LNCAP (cell line): Measurements from ENCODE around the gene CBX2.
A peak's percentile ranks its signal among the peaks of the same experiment; 100 is the strongest.

Experiments
- CTCF ChIP-seq: fragments of 450-650 bp; IDR thresholded peaks from 2 replicates; pipeline ENCODE4 v1.5.1; 2017; ENCODE audit warnings: mild to moderate bottlenecking

Gene CBX2

DNA sequence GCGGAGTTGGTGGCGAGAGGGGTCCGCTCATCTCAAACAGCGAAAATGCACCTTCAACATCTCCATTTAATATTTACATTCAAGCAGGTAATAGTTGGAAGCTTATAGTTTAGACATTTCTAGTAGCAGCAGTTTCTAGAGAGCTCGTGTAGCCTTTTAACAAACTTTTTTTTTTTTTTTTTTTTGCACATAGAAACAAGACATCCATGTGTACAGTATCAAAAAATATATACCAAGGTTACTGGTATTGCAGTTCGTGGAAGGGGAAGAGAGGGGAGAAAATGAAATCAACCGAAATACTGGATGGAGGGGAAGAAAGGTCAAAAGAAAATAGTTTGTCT, 55.1 kb downstream of the CBX2 start:
- TF ChIP-seq CTCF: no peak

DNA sequence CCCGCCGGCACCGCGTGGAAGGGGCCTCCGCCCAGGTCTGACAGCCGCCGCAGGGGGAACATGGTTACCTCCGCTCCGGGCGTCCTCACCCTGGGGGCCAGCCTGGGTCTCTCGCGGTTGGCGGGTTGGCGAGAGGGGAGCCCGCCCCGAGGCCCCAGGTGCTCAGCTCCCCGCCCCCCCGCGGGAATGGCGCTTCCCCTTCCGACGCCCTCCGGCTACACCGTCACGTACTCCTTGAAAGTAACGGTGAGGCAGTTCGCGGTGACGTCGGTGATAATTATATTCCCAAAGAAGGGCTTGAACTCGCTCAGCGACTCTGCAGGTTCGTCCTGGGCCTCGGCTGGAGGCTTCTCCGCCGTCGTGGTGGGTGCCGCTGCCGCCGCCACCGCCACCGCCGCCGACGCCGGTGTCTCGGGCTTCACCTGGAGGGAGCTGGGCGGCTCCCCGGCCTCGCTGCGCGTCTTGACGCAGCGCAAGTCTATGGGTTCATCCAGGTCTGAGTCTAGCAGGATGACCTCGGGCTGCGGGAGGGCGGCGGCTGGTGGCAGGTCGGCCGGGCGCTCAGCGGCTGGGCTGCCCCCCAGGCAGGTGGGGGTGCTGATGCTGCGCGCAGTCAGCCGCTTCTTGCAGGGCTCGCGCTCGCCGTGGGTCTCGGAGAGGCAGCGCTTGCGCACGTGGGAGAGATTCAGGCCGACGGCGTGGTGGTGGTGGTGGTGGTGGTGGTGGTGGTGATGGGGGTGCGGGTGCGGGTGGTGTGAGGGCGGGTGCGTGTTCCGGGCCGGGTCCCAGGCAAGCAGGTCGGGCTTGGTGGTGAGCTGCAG, 56.0 kb downstream of the CBX2 start:
- no peak for TF ChIP-seq CTCF

DNA sequence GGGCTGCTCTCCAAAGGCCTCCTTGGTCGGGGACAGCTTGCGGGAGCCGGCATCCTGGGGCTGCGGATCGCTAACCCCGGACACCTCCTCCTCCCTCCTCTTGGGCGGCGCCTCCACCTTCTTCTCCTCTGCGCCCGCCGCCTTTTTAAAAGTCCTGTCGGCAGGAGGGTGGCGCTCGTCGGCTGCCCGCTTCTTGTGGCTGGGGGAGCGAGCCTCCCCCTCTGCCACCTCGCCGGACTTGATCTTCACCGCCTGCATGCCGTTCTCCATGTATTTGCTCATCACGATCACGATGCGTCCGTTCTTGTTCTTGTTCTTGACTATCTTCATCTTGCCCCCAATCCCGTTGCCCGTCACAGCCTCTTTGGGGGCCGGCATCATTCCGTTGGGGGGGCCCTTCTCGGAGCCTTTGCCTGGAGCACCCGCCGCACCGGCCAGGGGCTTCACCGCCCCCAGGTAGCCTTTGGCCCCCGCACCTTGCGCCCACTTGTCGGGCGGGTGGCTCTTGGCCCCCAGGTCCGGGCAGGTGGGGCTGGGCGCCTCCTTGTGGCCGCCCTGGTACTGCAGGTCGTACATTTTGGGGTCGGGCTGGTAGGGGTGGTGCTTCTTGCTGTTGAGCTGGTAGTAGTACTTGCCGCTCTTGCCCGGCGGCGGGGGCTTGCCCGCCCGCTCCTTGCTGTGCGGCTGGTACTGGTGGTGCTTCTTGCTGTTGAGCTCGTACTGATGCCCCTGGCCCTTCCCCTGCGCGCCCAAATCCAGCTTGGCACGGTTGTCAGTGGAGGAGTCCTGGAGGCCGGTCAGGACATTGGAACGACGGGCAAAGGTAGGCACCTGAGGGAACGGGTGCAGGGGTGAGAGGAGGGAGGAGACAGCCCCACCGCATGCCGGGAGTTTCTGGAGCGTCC, 56.9 kb downstream of the CBX2 start:
- peak; percentile 95 for TF ChIP-seq CTCF

DNA sequence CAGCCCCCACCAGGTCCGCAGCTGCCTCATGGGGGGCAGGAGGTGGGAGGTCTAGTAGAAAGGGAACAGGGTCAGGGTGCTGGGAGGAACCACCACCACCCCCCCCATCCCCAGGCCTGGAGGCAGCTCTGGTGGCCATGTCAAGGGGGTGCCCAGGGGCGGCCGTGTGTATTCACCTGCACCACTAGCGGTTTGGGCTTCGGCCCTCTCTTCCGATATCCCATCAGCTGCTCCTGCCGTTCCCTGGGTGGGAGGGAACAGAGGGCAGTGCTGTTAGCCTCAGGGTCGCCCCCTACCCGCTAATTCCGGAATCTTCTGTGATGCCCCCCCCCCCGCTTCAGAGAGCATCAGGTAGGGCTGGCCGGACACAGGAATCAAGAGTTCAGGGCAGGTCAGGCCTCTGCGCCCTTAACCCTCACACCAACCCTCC, 57.5 kb downstream of the CBX2 start:
- TF ChIP-seq CTCF: no peak

- TF ChIP-seq CTCF: no peak
These were observed 58.1 kb downstream of the CBX2 start for GRCh38 chr17:79835953-79836509.

GRCh38 chr17:79836510-79836971, 58.6 kb downstream of the CBX2 start:
- no peak for TF ChIP-seq CTCF
